Measurements from ENCODE around the gene SCN1A. TPM values are rescaled to one million over a fixed set of nuclear protein-coding genes. Genes with fewer than 3 reads are reported as not detected.

The SCN1A gene
- 0.09 and 0.28 TPM in 2 replicates for total RNA-seq

DNA sequence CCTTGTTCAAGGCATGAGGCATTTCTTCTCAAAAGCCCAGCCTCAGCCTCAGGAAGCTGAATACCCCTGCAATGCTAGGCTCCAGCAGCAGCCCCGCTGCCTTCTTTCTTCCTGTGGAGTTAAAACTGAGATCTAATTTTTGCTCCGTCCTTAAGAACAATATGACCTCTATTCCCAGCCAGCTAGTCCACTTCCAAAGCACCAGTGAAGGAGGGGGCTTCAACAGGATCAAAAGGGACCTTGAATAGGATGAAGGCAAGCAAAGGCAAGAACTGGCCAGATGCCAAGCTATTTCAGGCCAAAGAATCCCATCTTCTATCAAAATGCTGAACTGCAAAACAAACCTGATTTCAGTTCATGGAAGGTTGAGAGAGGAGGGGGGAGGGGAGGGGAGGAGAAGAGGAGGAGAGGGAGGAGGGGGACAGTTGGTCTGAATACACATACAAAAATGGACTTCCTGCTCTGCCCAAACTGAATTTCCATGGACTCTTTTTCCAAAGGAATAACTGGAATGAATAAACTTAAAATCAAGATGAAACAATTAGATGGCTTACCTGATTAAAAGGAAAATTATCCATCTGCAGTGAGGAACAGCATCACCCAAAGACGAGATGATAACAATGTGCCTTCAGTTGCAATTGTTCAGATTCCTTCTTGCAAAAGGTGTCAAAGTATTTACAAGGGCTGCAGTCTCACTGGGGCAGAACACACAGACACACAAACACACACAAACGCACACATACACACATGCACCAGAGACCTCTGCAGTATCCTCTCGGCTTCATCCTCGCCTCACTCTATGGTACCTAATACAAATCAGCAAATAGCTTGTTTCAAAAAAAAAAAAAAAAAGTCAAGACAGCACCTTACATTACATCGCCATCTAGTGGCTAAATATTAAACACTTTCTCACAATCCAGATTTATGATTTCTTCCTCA, at the start of gene SCN1A:
TSS of gene SCN1A (minus strand) at position 804 of the 939 bp plus-strand sequence. CDS start 54,399 bp downstream, outside the sequence.

DNA sequence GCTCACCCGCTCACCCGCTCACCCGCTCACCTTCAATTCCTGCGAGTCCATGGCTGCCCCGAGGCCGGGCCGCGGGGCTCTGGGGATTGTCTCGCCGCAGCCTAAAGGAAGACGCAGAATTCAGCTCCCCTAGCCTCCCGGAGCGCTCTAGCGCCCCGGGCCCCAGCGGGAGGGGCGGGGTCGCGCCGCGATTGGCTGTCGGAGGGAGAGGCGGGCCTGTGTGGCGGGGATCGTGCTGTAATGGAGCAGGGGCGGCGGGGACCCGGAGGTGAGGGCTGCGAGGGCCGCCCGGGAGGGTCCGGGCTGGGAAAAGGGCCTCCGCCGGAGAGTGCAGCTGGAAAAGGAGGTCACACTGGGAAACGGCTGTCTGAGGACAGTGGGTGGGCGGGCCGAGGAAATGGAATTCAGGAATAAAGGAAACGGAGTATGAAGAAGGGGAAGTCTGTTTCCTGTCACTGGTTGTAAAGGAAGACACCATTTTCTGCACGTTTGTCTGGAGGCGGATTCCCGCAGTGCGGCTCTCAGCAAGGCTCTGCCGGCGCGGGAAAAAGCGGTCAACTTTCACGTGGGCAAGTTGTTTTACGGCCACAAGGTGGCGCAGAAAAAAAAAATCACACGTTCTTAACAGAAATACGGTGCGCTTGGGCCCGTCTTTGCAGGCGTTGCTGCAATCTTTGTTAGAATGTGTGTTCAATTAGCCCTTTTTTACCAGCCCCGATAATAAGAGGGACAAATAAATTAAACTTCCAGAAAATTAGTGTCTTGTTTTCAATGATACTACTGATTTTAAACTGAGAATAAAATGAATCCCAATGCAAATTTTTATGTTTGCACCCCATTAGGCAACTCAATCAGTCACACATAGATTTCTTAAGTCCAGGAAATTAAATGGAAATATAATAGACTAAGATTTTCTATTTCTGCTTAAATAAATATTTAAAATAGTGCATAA, 173.9 kb downstream of the SCN1A start, which contains the start of gene TTC21B:
TSS of gene TTC21B (minus strand) at position 122 of the 952 bp plus-strand sequence. CDS start at position 51, 71 bp downstream.

Other genes with a start within 250 kb of the SCN1A start
- gene TTC21B, start 174.2 kb downstream of the SCN1A start, total RNA-seq = 18.5 and 25.4 TPM in 2 replicates
- 7.8 and 11.6 TPM in 2 replicates for gene SCN9A, start 247.9 kb upstream of the SCN1A start, total RNA-seq

Measured in smooth muscle cell of bladder (primary cell).